GM18508 (cell line): ENCODE data around the gene MYNN.
A peak's percentile ranks its signal among the peaks of the same experiment; 100 is the strongest.

Experiments
- ATAC-seq: cut with Tn5 transposase; IDR thresholded peaks from one replicate; pipeline ENCODE4 v1.9.1; 2021; ENCODE audit warnings: moderate number of reproducible peaks; ENCODE audit not compliant: insufficient read depth, unreplicated experiment

The MYNN gene

GRCh38 chr3:169822983-169823382 lies 49.8 kb downstream of the MYNN start:
- ATAC-seq, result no peak

- ATAC-seq, result no peak
Measured at GRCh38 chr3:169825316-169825715, 52.1 kb downstream of the MYNN start.

GRCh38 chr3:169827712-169828111 lies 54.5 kb downstream of the MYNN start:
- no peak for ATAC-seq

- ATAC-seq, result no peak
Measured at GRCh38 chr3:169835533-169835932, 62.3 kb downstream of the MYNN start.

- peak; percentile 68 for ATAC-seq
Measured at GRCh38 chr3:169836078-169836941, 63.1 kb downstream of the MYNN start.

GRCh38 chr3:169836942-169837275 lies 63.7 kb downstream of the MYNN start:
- no peak for ATAC-seq

GRCh38 chr3:169838511-169839030 lies 65.4 kb downstream of the MYNN start:
- no peak for ATAC-seq
